Cardiac fibroblast (primary cell): ENCODE data around the gene SLC49A4.

Experiments used
- DNase-seq, 2 donors: peaks; one replicate each; pipeline versions ENCODE4 v3.0.0 to v3.0.0-alpha.2; 2010; ENCODE audit warnings: low read depth in 2 of 2
- H3K4me3 ChIP-seq, 2 donors: replicated peaks in 1 of 2; 1 replicate in 1 of 2; 2 replicates in 1 of 2; pipeline ENCODE4 v1.5.1; 2011; ENCODE audit warnings: low read depth in 2 of 2, low read length in 2 of 2, mild to moderate bottlenecking in 2 of 2, moderate library complexity in 1 of 2
- TF ChIP-seq, protein P1 (sequence below): IDR thresholded peaks from one replicate; pipeline ENCODE4 v1.5.1; 2011; ENCODE audit warnings: low read depth, mild to moderate bottlenecking, low read length, inconsistent platforms

The SLC49A4 gene

DNA sequence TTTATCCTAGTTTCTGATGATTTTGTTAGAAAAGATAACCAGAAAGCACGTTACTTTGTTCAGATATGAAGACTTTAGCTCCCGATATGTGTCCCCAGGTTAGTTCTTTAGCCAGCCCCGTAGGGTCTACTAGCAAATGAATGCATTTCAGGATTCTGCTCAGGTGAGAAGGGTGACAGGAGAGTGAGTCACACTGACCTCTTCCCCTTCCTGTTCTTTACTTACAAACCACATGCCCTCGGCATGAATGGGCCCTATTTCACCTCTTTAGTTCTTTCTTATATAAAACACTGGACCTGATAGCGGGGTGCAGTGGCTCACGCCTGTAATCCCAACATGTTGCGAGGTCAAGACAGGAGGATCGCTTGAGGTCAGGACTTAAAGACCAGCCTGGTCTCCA is 98.4 kb downstream of the SLC49A4 start:
- TF ChIP-seq, protein P1, sequence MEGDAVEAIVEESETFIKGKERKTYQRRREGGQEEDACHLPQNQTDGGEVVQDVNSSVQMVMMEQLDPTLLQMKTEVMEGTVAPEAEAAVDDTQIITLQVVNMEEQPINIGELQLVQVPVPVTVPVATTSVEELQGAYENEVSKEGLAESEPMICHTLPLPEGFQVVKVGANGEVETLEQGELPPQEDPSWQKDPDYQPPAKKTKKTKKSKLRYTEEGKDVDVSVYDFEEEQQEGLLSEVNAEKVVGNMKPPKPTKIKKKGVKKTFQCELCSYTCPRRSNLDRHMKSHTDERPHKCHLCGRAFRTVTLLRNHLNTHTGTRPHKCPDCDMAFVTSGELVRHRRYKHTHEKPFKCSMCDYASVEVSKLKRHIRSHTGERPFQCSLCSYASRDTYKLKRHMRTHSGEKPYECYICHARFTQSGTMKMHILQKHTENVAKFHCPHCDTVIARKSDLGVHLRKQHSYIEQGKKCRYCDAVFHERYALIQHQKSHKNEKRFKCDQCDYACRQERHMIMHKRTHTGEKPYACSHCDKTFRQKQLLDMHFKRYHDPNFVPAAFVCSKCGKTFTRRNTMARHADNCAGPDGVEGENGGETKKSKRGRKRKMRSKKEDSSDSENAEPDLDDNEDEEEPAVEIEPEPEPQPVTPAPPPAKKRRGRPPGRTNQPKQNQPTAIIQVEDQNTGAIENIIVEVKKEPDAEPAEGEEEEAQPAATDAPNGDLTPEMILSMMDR: no peak
- DNase-seq: peak in 1 of 2 donors; percentile 2

DNA sequence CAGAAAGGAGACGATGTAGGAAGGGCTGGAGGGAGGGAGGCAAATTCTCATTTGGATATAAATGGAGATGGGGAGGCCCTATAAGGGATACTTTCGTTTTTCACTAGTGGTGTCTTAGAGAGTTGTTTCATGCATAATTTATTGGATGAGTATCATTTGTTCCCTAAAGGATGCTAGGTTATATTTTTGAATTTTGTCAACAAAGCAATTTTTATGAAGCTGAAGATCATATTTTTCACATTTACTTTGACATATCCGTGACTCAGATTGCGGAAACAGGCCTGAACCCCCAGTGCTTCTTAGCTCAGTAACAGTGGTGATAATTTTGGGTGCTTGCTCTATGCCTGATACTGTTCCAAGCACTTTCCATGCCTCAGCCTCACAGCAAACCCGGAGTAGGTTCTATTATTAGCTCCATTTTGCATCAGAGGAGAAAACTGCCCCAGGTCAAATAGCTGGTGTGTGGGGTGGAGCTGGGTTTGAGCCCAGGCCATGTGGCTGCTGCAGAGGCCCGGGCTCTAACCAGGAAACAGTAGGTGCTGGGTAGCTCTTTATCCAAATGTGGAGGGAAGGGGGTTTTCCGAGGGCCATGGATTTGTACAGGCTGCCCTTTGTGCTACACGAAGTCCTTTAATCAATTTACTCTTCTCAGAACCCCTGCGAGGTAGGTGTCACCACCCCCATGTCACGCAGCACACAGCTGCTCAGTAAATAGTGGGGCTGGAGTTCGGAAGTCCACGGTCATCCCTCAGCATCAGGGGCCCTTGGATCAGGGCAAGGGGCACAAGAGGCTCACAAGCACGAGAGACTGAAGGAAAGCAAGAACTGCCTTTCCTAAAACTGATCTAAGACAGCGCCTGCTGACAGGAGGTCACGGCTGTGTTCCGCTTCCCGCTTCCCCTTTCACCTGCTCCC is 99.1 kb downstream of the SLC49A4 start:
- H3K4me3 ChIP-seq: no peak overlapping the region
- TF ChIP-seq, protein P1: no peak
- peak in 1 of 2 donors; percentile 3 for DNase-seq

More for the DNA sequence above, 98.4 kb downstream of the SLC49A4 start:
- H3K4me3 ChIP-seq: no peak overlapping the region

DNA sequence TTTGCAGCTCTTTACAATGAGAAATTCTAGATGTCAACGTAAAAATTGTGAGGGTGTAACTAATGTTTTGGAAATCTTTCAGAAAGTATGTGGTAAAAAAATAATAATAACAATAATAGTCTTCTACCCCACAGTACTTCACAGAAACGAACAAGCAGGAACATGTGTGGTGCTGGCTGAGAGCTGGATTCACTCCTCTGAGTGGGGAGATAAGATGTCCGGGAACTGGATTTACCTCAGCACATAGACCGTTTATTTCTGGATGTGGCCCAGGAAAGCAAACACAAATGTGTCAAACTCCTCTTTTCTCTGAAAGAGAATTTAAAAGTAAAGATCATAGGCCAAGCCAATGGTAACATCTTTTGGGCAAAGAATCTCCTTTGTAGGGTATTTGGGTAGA is 103.4 kb downstream of the SLC49A4 start:
- no peak overlapping the region for H3K4me3 ChIP-seq
- peak in 1 of 2 donors; percentile 31 for DNase-seq
- TF ChIP-seq, protein P1: no peak

DNA sequence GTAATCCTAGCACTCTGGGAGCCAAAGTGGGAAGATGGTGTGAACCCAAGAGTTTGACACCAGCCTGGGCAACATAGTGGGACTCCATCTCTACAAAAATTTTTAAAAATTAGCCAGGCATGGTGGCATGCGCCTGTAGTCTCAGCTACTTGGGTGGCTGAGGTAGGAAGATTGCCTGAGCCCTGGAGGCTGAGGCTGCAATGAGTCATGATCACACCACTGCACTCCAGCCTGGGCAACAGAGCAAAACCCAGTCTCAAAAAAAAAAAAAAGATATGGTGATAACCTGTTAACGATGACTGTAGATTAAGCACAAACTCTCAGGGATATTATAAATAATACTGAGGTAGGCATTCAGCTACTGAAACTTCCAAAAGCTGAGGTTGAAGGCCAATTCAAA is 107.5 kb downstream of the SLC49A4 start:
- TF ChIP-seq, protein P1: no peak
- no peak overlapping the region for H3K4me3 ChIP-seq
- peak in 1 of 2 donors; percentile 8 for DNase-seq

DNA sequence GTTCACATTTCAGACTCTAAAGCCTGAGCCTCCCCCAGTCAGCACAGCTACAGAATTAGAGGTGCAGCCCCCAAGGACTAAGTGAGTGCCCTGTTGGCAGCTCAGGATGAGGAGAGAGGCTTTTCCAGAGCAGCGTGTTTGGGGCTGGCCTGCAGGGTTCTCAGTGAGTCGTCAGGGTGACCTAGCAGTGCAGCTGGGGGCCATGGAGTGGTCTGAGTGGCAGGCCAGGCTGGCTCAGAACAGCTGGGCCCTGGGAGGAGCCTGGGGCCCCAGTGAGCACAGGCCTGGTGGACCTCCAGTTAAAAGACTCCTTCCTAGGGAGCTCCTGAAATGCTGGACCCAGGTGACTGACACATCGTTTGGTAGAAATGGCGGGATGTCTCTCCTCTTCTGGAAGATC is 108.3 kb downstream of the SLC49A4 start:
- no peak overlapping the region for H3K4me3 ChIP-seq
- no peak for DNase-seq
- TF ChIP-seq, protein P1: no peak

DNA sequence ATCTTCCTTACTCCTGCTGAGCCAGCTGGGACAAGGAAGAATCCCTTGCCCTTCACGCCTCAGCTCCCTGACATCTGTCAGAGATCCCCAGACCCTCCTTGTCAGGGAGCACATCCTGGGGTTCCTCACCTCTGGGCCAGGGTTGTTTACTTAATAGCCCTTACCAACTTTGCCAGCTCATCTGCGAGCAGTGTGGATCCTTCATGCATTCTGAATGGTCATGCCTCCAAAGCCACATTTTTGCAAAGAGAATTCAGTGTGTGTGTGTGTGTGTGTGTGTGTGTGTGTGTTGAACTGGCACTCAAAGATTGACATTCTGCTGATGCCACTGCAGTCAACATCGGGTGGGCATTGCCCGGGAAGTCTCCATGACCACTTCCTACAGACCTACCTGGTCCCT is 112.6 kb downstream of the SLC49A4 start:
- H3K4me3 ChIP-seq: no peak overlapping the region
- TF ChIP-seq, protein P1: no peak
- no peak for DNase-seq
